Thoracic aorta (tissue), 2 donors: ENCODE results near the gene TNFRSF8. TPM values are rescaled to one million over a fixed set of nuclear protein-coding genes. Genes with fewer than 3 reads are reported as not detected.

ENCODE experiments used
- ATAC-seq: fragments of 150-250 bp; one replicate; pipeline ENCODE4 v1.8.0; 2017; ENCODE audit warnings: low read depth; ENCODE audit not compliant: insufficient number of reproducible peaks, low FRiP score
- DNase-seq: peaks from one replicate; pipeline ENCODE4 v3.0.0-alpha.2; 2020; ENCODE audit warnings: low spot score
- H3K27ac ChIP-seq, 2 donors: fragments of 200-600 bp; sonication (generic); 1 replicate in 1 of 2; 2 replicates in 1 of 2; pipeline ENCODE4 v1.5.1; 2016; ENCODE audit warnings: mild to moderate bottlenecking in 2 of 2, moderate library complexity in 2 of 2
- H3K27me3 ChIP-seq: fragments of 200-600 bp; sonication (generic); replicated peaks from 2 replicates; pipeline ENCODE4 v1.6.0; 2016; ENCODE audit warnings: mild to moderate bottlenecking; ENCODE audit not compliant: insufficient read depth
- H3K36me3 ChIP-seq: fragments of 200-600 bp; sonication (generic); one replicate; pipeline ENCODE4 v1.5.1; 2016
- H3K4me1 ChIP-seq, 2 donors: fragments of 200-600 bp; sonication (generic); 1 replicate in 1 of 2; 2 replicates in 1 of 2; pipeline versions ENCODE4 v1.5.1 to v1.6.0; 2016; ENCODE audit warnings: low read depth in 2 of 2, mild to moderate bottlenecking in 1 of 2; ENCODE audit not compliant: control insufficient read depth in 1 of 2
- H3K4me3 ChIP-seq: fragments of 200-600 bp; sonication (generic); 2 replicates; pipeline ENCODE4 v1.5.1; 2016; ENCODE audit warnings: mild to moderate bottlenecking
- H3K9me3 ChIP-seq: fragments of 200-600 bp; sonication (generic); 2 replicates; pipeline ENCODE4 v1.5.1; 2016
- CTCF ChIP-seq: fragments of 200-600 bp; sonication (generic); IDR thresholded peaks from one replicate; pipeline ENCODE4 v1.5.1; 2019; ENCODE audit warnings: antibody characterized with exemption
- total RNA-seq, 2 donors: library from RNA; depleted of rRNA; stranded (reverse); fragments of >200 nt; gene quantifications; one replicate each; pipeline versions ENCODE4 v1.1.0 to v1.2.3, GENCODE V29; 2016

Gene TNFRSF8
- total RNA-seq, 2 donors from 2014 or later: 0.49 to 0.54 TPM

- TF ChIP-seq CTCF: no peak
- H3K9me3 ChIP-seq: no peaks in the 10 kb centered on the region
- H3K27me3 ChIP-seq: no peaks in the 10 kb centered on the region
- no peak overlapping the region for H3K27ac ChIP-seq
- H3K36me3 ChIP-seq: no peaks in the 10 kb centered on the region
- peaks cover 4 to 6% of the 10 kb centered on the region in 2 donors for H3K4me1 ChIP-seq
- H3K4me3 ChIP-seq: no peak overlapping the region
- ATAC-seq: no peak
- no peak for DNase-seq
These were observed 82.7 kb downstream of the TNFRSF8 start for GRCh38 chr1:12145616-12146342.

GRCh38 chr1:12146343-12147112, 83.4 kb downstream of the TNFRSF8 start:
- H3K27ac ChIP-seq: no peak overlapping the region
- no peaks in the 10 kb centered on the region for H3K9me3 ChIP-seq
- peaks cover 6 to 7% of the 10 kb centered on the region in 2 donors for H3K4me1 ChIP-seq
- ATAC-seq (no peak), DNase-seq (no peak)
- H3K36me3 ChIP-seq: no peaks in the 10 kb centered on the region
- H3K4me3 ChIP-seq: no peak overlapping the region
- no peak for TF ChIP-seq CTCF
- H3K27me3 ChIP-seq: no peaks in the 10 kb centered on the region

GRCh38 chr1:12147201-12147701, 84.1 kb downstream of the TNFRSF8 start:
- H3K4me3 ChIP-seq: no peak overlapping the region
- H3K9me3 ChIP-seq: no peaks in the 10 kb centered on the region
- peak overlapping the region in 1 of 2 donors; percentile 14 for H3K27ac ChIP-seq
- ATAC-seq: no peak
- DNase-seq: no peak
- TF ChIP-seq CTCF: no peak
- peaks cover 6 to 8% of the 10 kb centered on the region in 2 donors for H3K4me1 ChIP-seq
- H3K27me3 ChIP-seq: no peaks in the 10 kb centered on the region
- H3K36me3 ChIP-seq: no peaks in the 10 kb centered on the region

- ATAC-seq: no peak
- DNase-seq: no peak
- no peaks in the 10 kb centered on the region for H3K27me3 ChIP-seq
- no peaks in the 10 kb centered on the region for H3K9me3 ChIP-seq
- peaks cover 8 to 15% of the 10 kb centered on the region in 2 donors for H3K4me1 ChIP-seq
- TF ChIP-seq CTCF: no peak
- H3K4me3 ChIP-seq: no peak overlapping the region
- no peaks in the 10 kb centered on the region for H3K36me3 ChIP-seq
- no peak overlapping the region for H3K27ac ChIP-seq
These were observed 85.3 kb downstream of the TNFRSF8 start for GRCh38 chr1:12148160-12148957.
